Breast epithelium (tissue), 4 donors: ENCODE data around the gene TIGD3. TPM values are rescaled to one million over a fixed set of nuclear protein-coding genes. Genes with fewer than 3 reads are reported as not detected.
"Not testable (repeated sequence)": the region's sequence is repeated elsewhere in the genome, so short reads cannot be mapped to it uniquely, and the experiment has no call there.

ENCODE experiments used
- DNase-seq, 2 donors: peaks; one replicate each; pipeline ENCODE4 v3.0.0-alpha.2; 2019; ENCODE audit warnings: low spot score in 2 of 2
- H3K27ac ChIP-seq, 2 donors: fragments of 200-600 bp; sonication (generic) in 1 of 2; one replicate each; pipeline ENCODE4 v1.5.1; 2016 to 2019; ENCODE audit warnings: mild to moderate bottlenecking in 1 of 2
- H3K27me3 ChIP-seq, 2 donors: fragments of 200-600 bp; sonication (generic) in 1 of 2; one replicate each; pipeline versions ENCODE4 v1.5.1 to v1.6.0; 2017 to 2019; ENCODE audit warnings: control low read depth in 1 of 2, mild to moderate bottlenecking in 1 of 2
- H3K36me3 ChIP-seq: fragments of 200-600 bp; one replicate; pipeline ENCODE4 v1.5.1; 2019
- H3K4me1 ChIP-seq, 2 donors: fragments of 200-600 bp; sonication (generic); one replicate each; pipeline ENCODE4 v1.5.1; 2016 to 2019; ENCODE audit warnings: control low read depth in 1 of 2
- H3K4me3 ChIP-seq, 3 donors: fragments of 200-600 bp; sonication (generic); 1 replicate in 2 of 3; 2 replicates in 1 of 3; pipeline ENCODE4 v1.5.1; 2016 to 2019; ENCODE audit warnings: mild to moderate bottlenecking in 3 of 3, moderate library complexity in 2 of 3
- H3K9me3 ChIP-seq, 2 donors: fragments of 200-600 bp; sonication (generic) in 1 of 2; one replicate each; pipeline ENCODE4 v1.5.1; 2016 to 2019; ENCODE audit warnings: control low read depth in 1 of 2
- CTCF ChIP-seq, 3 donors: fragments of 450-650 bp; IDR thresholded peaks; one replicate each; pipeline ENCODE4 v1.5.1; 2016 to 2017; ENCODE audit warnings: antibody characterized with exemption in 3 of 3, mild to moderate bottlenecking in 3 of 3, moderate library complexity in 3 of 3
- POLR2A ChIP-seq: fragments of 450-650 bp; IDR thresholded peaks from one replicate; pipeline ENCODE4 v1.6.1; 2016; ENCODE audit warnings: antibody characterized with exemption, mild to moderate bottlenecking, moderate library complexity
- POLR2AphosphoS5 ChIP-seq, 3 donors: sonication (generic); formaldehyde crosslinking; IDR thresholded peaks; one replicate each; pipeline ENCODE4 v1.6.1; 2017; ENCODE audit warnings: antibody characterized with exemption in 3 of 3
- intact Hi-C: fragments of 100-400 bp; cut with DNase I; formaldehyde crosslinking; loops from one replicate; pipeline ENCODE4 v1.15.1; 2023; ENCODE audit warnings: low total_unique reads
- total RNA-seq, 3 donors: library from RNA; depleted of rRNA; stranded (reverse); fragments of >200 nt; gene quantifications; one replicate each; pipeline ENCODE4 v1.1.0, GENCODE V29; 2016

Gene TIGD3
- total RNA-seq, 3 donors from 2014 or later, result 0.29 to 1.3 TPM; not detected in 1

DNA sequence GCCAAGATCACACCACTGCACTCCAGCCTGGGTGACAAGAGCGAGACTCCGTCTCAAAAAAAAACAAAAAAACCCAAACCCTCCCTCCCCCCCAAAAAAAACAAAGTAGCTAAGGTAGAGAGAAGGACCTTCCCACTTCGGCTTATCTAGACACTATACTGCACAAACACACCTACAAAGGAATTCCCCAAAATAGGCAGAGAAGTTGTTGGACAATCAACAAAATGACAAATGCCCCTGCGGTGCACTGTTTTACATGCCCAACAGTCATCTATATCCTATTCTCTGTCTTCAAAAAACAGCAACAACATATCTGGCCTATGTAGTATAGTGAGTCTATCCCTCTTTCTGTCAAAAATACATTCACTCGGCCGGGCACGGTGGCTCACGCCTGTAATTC is 27.5 kb upstream of the TIGD3 start:
- intact Hi-C loops, result no loop called here
- no peaks in the 10 kb centered on the region for H3K9me3 ChIP-seq
- no peak for DNase-seq

GRCh38 chr11:65329478-65329877 is 25.1 kb upstream of the TIGD3 start:
- no peaks in the 10 kb centered on the region for H3K9me3 ChIP-seq
- no peaks in the 10 kb centered on the region for H3K36me3 ChIP-seq
- peak overlapping the region in 2 of 3 donors; percentile 17 to 30 for H3K4me3 ChIP-seq
- H3K27me3 ChIP-seq, result no peaks in the 10 kb centered on the region
- intact Hi-C loops, result no loop called here
- TF ChIP-seq POLR2AphosphoS5 (IDR thresholded peaks at IDR 0.05) (no peak), CTCF (IDR thresholded peaks at IDR 0.05) (no peak), POLR2A (no peak)
- no peak for DNase-seq
- H3K4me1 ChIP-seq, result peaks cover 0 to 2% of the 10 kb centered on the region in 2 donors
- H3K27ac ChIP-seq, result peak overlapping the region; percentile 58 to 63

More for the DNA sequence above, 27.5 kb upstream of the TIGD3 start:
- Histone ChIP-seq H3K27ac (no peak overlapping the region), H3K4me1 (no peaks in the 10 kb centered on the region), H3K27me3 (no peaks in the 10 kb centered on the region), H3K36me3 (no peaks in the 10 kb centered on the region), H3K4me3 (no peak overlapping the region)
- TF ChIP-seq POLR2AphosphoS5 (IDR thresholded peaks at IDR 0.05) (no peak), CTCF (IDR thresholded peaks at IDR 0.05) (no peak), POLR2A (no peak)

GRCh38 chr11:65329944-65330403 is 24.6 kb upstream of the TIGD3 start:
- Histone ChIP-seq H3K27me3 (no peaks in the 10 kb centered on the region), H3K36me3 (no peaks in the 10 kb centered on the region), H3K4me3 (peak overlapping the region in 2 of 3 donors; percentile 17 to 30), H3K4me1 (peaks cover 0 to 7% of the 10 kb centered on the region in 2 donors), H3K9me3 (no peaks in the 10 kb centered on the region), H3K27ac (peak overlapping the region; percentile 58 to 63)
- intact Hi-C loops, result no loop called here
- peak; percentile 82 to 86 for DNase-seq
- no peak for TF ChIP-seq POLR2A
- TF ChIP-seq POLR2AphosphoS5 (IDR thresholded peaks at IDR 0.05), result no peak
- peak; percentile 84 to 93 (median 86) for TF ChIP-seq CTCF (IDR thresholded peaks at IDR 0.05)

DNA sequence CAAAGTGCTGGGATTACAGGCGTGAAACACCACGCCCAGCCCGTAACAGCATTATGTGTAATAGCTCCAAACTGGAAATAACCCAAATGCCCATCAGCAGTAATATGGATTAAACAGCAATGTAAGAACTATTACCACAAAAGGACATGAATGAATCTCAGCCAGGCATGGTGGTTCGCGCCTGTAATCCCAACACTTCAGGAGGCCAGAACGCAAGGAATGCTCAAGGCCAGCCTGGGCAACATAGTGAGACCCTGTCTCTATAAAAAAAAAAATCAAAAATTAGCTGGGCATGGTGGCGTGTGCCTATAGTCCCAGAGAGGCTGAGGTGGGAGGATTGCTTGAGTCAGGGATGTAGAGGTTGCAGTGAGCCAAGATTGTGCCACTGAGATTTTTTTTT is 24.0 kb upstream of the TIGD3 start:
- Histone ChIP-seq H3K27ac (peak overlapping the region in 1 of 2 donors; percentile 21), H3K4me3 (no peak overlapping the region), H3K36me3 (no peaks in the 10 kb centered on the region), H3K4me1 (peaks cover 0 to 13% of the 10 kb centered on the region in 2 donors), H3K9me3 (no peaks in the 10 kb centered on the region), H3K27me3 (no peaks in the 10 kb centered on the region)
- no peak for TF ChIP-seq POLR2AphosphoS5 (IDR thresholded peaks at IDR 0.05)
- no peak for TF ChIP-seq CTCF (IDR thresholded peaks at IDR 0.05)
- TF ChIP-seq POLR2A, result no peak
- intact Hi-C loops, result no loop called here
- DNase-seq, result no peak

GRCh38 chr11:65332591-65332990 is 22.0 kb upstream of the TIGD3 start:
- DNase-seq, H3K4me3 ChIP-seq, H3K27ac ChIP-seq, H3K27me3 ChIP-seq, intact Hi-C loops, H3K36me3 ChIP-seq, H3K9me3 ChIP-seq: not testable (repeated sequence)
- peaks cover 0 to 17% of the 10 kb centered on the region in 2 donors for H3K4me1 ChIP-seq
